GM18508 (cell line): ENCODE results near the gene CA14.
"Not testable (repeated sequence)": the region's sequence is repeated elsewhere in the genome, so short reads cannot be mapped to it uniquely, and the experiment has no call there.

Source experiments
- ATAC-seq: cut with Tn5 transposase; IDR thresholded peaks from one replicate; pipeline ENCODE4 v1.9.1; 2021; ENCODE audit warnings: moderate number of reproducible peaks; ENCODE audit not compliant: insufficient read depth, unreplicated experiment

CA14 gene

DNA sequence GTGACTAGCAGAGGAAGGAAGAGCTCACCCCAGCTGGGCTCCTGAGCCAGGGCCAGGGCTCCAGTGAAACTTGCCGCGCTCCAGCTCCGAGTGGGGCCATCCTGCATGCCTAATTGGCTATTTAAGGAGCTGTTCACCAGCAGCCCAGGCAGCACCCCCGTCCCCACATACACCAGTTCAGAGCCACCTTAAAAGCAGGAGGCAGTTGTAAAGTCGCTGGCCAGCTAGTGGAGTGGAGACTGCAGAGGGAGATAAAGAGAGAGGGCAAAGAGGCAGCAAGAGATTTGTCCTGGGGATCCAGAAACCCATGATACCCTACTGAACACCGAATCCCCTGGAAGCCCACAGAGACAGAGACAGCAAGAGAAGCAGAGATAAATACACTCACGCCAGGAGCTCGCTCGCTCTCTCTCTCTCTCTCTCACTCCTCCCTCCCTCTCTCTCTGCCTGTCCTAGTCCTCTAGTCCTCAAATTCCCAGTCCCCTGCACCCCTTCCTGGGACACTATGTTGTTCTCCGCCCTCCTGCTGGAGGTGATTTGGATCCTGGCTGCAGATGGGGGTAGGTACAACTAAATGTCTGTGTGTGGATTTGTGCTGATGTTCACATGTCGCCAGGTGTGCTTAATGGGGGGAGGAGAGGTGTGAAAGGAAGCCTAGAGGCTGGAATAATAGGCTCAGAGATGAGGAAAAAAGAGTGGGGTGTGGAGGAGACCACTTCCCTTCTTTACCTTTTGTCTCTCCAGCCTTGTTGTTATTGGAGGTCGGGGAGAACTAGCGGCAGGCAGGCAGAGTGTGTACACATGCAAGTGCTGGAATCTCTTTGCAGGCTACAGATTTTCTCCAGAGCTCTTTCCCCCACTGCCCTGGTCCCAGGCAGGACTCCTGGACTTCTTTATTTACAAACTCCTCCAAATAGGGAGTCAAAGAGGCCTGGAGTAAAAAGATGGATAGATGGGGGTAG is at the start of gene CA14:
Gene CA14, plus strand, starts transcription at position 151 of the 962 bp plus-strand sequence. Its CDS starts 355 bp downstream, at position 506.
- no peak for ATAC-seq

- ATAC-seq = not testable (repeated sequence)
Observed at GRCh38 chr1:150208460-150208859, 49.1 kb upstream of the CA14 start.

- ATAC-seq = no peak
Observed at GRCh38 chr1:150210091-150210490, 47.5 kb upstream of the CA14 start.

GRCh38 chr1:150210706-150211105 is 46.9 kb upstream of the CA14 start:
- no peak for ATAC-seq

DNA sequence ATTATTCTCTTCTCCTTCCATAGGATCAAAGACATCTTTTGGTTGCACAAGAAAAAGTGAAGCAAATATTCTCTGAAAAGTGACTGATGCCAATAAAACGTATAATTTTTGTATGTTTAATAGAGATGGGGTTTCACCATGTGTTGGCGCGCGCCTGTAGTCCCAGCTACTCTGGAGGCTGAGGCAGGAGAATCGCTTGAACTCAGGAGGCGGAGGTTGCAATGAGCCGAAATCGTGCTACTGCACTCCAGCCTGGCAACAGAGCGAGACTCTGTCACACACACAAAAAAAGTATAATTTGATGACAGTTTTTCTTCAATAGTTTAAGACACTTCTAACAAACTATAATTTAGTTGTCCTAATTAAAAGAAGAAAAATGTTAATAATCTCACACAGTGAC is 45.5 kb upstream of the CA14 start:
- ATAC-seq = no peak

DNA sequence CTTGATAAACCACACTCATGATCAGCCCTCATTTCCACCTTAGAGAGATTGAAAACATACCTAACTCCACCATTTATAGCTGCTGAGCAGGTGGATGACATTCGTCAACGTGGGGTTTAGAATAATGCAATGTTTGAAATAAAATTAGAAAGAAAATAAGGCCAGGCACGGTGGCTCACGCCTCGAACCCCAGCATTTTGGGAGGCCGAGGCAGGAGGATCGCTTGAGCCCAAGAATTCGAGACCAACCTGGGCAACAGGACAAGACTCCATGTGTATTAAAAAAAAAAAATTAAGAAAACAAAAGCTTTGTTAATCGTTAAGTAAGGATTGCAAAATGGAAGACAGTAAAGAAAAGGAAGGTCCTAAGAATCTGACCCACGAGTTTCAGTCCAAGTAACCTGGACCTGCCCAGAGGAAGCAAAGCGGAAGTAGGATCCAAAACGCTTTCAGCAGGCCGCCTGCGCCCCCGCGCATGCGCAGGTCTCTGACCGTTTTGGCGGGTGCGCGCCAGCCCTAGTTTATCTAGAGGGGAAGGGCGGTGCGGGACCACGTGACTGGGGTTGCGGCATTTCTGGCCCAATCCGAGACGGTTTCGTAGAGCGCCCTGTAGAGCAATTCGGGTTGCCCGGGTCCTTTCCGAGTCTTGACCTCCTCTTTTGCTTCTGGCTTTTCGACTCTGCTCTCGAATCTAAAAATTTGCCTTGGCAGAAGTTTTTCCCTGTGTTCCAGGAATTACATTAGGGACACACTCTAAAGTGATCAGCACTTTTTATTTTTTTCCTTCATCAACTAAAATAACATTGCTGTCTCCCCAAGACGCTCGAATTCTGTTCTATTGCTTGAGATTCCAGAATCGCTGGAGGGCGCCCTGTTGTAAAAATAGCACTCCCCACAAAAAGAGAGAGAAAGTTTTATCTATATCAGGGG is 44.1 kb upstream of the CA14 start:
- peak; percentile 59 for ATAC-seq

DNA sequence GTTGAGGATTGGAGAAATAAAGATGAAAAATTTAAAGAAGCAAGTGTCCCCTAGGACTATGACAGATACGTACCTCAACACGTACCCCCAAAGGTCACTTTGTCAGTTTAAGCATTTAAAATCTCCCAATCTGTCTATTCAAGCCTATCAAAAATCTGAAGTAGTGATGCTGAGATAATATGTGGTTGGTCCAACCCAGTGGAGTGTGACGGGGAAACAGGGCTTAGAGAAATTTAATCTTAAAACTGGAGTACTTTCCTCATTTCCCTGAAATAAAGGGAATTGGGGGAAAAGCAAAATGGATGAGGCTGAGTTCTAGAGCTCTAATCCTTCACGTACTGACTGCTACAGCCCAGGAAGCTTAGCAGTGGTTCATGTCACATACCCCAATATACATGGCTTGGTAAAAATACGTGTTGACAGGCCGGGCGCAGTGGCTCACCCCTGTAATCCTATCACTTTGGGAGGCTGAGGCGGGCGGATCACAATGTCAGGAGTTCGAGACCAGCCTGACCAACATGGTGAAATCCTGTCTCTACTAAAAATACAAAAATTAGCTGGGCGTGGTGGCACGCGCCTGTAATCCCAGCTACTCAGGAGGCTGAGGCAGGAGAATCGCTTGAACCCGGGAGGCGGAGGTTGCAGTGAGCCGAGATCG is 43.3 kb upstream of the CA14 start:
- ATAC-seq = not testable (repeated sequence)

- ATAC-seq = not testable (repeated sequence)
Observed at GRCh38 chr1:150215855-150216254, 41.7 kb upstream of the CA14 start.

GRCh38 chr1:150221552-150221951 is 36.0 kb upstream of the CA14 start:
- no peak for ATAC-seq

DNA sequence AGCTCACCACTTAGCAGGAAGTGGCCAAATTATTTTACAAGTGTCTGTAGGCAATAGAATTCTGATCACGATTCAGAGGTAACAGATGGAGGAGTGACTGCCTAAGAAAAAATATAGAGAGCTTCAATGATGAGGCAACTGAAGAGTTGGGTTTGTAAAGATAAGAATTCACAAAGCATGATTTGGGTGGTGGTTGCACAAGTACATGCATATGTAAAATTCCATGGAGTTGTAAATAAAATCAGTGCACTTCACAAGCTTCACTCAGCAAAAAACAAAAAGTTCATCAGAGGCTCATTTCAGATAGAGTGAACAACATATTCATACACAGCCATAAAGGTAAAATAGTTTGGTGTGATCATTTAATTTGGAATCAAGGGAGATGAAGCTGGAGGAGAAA is 32.6 kb upstream of the CA14 start:
- ATAC-seq = no peak

DNA sequence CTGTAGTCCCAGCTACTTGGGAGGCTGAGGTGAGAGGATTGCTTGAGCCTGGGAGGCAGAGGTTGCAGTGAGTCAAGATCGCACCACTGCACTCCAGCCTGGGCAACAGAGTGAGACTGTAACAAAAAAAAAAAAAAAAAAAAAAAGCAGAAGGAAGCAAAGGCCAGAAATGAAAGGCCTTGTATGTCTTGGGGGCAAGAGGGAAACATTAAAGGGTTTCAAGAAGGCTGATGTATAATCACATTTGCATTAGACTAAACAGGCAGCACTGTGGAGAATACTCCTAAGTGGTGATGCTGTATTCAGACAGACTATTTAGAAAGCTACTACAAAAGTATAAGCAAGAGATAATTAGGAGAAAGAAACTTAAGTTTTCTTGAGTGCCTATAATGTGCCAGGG is 32.0 kb upstream of the CA14 start:
- ATAC-seq = no peak

DNA sequence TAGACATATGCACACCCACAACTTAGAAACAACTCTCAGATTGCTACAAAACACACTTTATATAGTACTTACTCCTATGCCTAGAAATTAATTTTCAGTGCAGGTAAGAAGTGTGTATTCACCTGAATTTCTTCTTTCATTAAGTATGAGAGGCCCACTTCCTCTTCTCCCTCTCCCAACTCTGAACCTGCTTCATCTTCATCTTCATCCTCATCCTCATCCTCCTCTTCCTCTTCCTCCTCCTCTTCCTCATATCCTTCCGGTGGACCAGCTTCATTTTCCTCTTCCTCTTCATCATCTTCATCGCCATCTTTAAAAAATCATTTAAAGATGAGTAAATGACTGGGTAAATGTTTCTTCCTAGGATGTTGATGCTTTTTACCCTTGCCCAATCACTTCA is 31.1 kb upstream of the CA14 start:
- no peak for ATAC-seq

DNA sequence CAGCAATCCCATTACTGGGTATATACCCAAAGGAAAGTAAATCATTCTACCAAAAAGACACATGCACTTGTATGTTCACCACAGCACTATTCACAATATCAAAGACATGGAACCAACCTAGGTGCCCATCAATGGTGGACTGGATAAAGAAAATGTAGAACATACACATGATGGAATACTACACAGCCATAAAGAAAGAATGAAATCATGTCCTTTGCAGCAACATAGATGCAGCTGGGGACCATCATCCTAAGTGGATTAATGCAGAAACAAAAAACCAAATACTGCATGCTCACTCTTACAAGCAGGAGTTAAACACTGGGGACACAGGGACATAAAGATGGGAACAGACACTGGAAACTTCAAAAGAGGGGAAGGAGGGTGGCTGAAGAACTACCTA is 30.3 kb upstream of the CA14 start:
- no peak for ATAC-seq

DNA sequence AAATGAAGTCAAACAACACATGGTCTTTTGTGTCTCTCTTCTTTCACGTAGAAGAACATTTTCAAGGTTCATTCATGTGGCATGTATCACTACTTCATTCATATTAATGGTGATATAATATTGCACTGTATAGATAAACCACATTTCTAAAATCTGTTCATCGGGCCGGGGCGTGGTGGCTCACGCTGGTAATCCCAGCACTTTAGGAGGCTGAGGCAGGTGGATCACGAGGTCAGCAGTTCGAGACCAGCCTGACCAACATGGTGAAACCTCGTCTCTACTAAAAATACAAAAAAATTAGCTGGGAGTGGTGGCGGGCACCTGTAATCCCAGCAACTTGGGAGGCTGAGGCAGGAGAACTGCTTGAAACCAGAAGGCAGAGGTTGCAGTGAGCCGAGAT is 29.3 kb upstream of the CA14 start:
- ATAC-seq = not testable (repeated sequence)

DNA sequence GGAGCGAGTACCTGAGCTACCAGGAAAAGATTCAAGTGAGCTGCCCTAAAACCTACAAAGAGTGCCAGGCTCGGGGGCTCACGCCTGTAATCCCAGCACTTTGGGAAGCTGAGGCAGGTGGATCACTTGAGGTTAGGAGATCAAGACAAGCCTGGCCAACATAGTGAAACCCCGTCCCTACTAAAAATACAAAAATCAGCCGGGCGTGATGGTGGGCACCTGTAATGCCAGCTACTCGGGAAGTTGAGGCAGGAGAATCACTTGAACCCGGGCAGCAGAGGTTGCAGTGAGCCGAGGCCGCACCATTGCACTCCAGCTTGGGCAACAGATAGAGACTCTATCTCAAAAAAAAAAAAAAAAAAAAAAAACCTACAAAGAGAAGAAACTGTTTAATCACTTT is 24.7 kb upstream of the CA14 start:
- not testable (repeated sequence) for ATAC-seq

- ATAC-seq = no peak
Observed at GRCh38 chr1:150233359-150234308, 23.9 kb upstream of the CA14 start.

DNA sequence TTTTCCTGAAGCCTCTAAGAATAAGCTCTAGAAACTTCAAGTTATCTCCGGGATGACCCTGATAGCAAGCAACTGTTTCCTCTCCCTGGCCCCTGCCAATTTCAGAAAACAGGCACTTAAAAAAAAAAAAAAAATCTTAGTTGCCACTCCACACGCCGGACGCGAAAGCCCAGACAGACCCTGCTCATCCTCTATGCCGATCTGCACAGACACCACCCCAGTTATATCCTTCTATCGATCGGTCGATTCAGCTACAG is 23.3 kb upstream of the CA14 start:
- no peak for ATAC-seq

- no peak for ATAC-seq
Observed at GRCh38 chr1:150234566-150235293, 22.8 kb upstream of the CA14 start.

DNA sequence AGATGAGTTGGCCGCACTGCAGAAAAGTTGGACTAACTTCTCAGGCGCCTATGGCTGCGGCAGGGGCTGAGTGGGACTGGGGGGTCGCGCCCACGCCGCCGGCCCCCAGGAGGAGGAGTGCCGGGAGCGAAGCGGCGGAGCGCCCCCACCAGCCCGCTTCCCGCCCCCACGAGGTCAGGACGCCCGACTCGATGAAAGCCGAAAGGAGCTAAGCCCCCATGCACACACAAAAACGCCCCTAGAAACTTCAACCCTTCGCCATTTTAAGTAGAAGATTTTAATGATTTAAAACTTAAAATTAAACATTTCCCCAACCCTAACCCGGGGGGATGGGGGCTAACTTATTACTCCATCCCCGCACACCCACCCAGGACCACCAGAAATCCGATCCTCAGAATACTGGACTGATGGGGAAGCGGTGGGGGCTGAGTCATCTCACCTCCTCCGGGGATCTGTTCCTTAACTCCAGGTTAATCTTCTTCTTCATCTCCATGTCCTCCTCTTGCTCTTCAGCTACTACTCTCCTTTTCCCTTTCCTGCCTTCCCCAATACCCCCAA is 22.2 kb upstream of the CA14 start:
- no peak for ATAC-seq
